Smooth muscle cell (in vitro differentiated cells): ENCODE measurements around the gene GPR162. TPM values are rescaled to one million over a fixed set of nuclear protein-coding genes. Genes with fewer than 3 reads are reported as not detected.
A peak's percentile ranks its signal among the peaks of the same experiment; 100 is the strongest.

ENCODE experiments used
- DNase-seq: peaks from one replicate; lab custom pipeline; 2025; ENCODE audit not compliant: unreplicated experiment; lab: John Stamatoyannopoulos, UW
- H2AFZ ChIP-seq: fragments of 200-600 bp; sonication (generic); 2 replicates; pipeline ENCODE4 v1.6.0; 2016; ENCODE audit warnings: antibody characterized with exemption, low read depth, mild to moderate bottlenecking
- H3F3A ChIP-seq: fragments of 200-600 bp; sonication (generic); 2 replicates; pipeline ENCODE4 v1.6.0; 2017; ENCODE audit warnings: antibody characterized with exemption, low read depth
- H3K27ac ChIP-seq: fragments of 200-600 bp; sonication (generic); 2 replicates; pipeline ENCODE4 v1.5.1; 2016; ENCODE audit warnings: low read depth, mild to moderate bottlenecking
- H3K27me3 ChIP-seq: fragments of 200-600 bp; sonication (generic); 2 replicates; pipeline ENCODE4 v1.6.1; 2016; ENCODE audit warnings: low read depth, mild to moderate bottlenecking
- H3K36me3 ChIP-seq: fragments of 200-600 bp; sonication (generic); 2 replicates; pipeline ENCODE4 v1.5.1; 2016; ENCODE audit warnings: low read depth
- H3K4me1 ChIP-seq: fragments of 200-600 bp; sonication (generic); 2 replicates; pipeline ENCODE4 v1.5.1; 2016; ENCODE audit warnings: low read depth
- H3K4me2 ChIP-seq: fragments of 200-600 bp; sonication (generic); 2 replicates; pipeline ENCODE4 v1.6.0; 2016; ENCODE audit warnings: mild to moderate bottlenecking
- H3K4me3 ChIP-seq: fragments of 200-600 bp; sonication (generic); 2 replicates; pipeline ENCODE4 v1.5.1; 2016; ENCODE audit warnings: mild to moderate bottlenecking
- H3K79me2 ChIP-seq: fragments of 200-600 bp; sonication (generic); 2 replicates; pipeline ENCODE4 v1.6.0; 2016; ENCODE audit warnings: low read depth, mild to moderate bottlenecking
- H3K9ac ChIP-seq: fragments of 200-600 bp; sonication (generic); 2 replicates; pipeline ENCODE4 v1.6.0; 2016; ENCODE audit warnings: low read depth
- H3K9me3 ChIP-seq: fragments of 200-600 bp; sonication (generic); replicated peaks from 2 replicates; pipeline ENCODE4 v1.5.1; 2016; ENCODE audit warnings: low read depth
- H4K20me1 ChIP-seq: fragments of 200-600 bp; sonication (generic); 2 replicates; pipeline ENCODE4 v1.6.0; 2016; ENCODE audit warnings: low read depth
- CTCF ChIP-seq: fragments of 200-600 bp; sonication (generic); IDR thresholded peaks from 2 replicates; pipeline ENCODE4 v1.5.1; 2017; ENCODE audit warnings: borderline replicate concordance, mild to moderate bottlenecking, antibody characterized with exemption; ENCODE audit not compliant: insufficient read depth, poor library complexity, severe bottlenecking
- WGBS: methylation state at CpG from one replicate; pipeline ENCODE4 v1.1.7; 2016; ENCODE audit warnings: low lambda C conversion rate; 5-methylcytosine and 5-hydroxymethylcytosine counted together
- polyA plus RNA-seq: library from polyadenylated mRNA; unstranded; fragments of >200 nt; fragmentation: Nextera tagmentation; extraction: Ambion mirVana; gene quantifications from 2 replicates; pipeline ENCODE4 v1.2.1, GENCODE V29; 2016
- total RNA-seq: library from RNA; depleted of rRNA; stranded (reverse); fragments of >200 nt; gene quantifications from 2 replicates; pipeline ENCODE4 v1.2.3, GENCODE V29; 2014

The GPR162 gene
- total and polyA plus RNA-seq, 2 experiments from 2014 or later = 0.76 to 2.1 TPM

GRCh38 chr12:6829536-6830220 is 8.1 kb downstream of the GPR162 start:
- Histone ChIP-seq H3K9ac (peak overlapping the region; percentile 91), H3K27ac (peak overlapping the region; percentile 70)

GRCh38 chr12:6830286-6830890 is 8.8 kb downstream of the GPR162 start:
- H3K4me1 ChIP-seq = peaks cover 11% of the 10 kb centered on the region
- H3F3A ChIP-seq = no peaks in the 10 kb centered on the region
- TF ChIP-seq CTCF = no peak
- DNase-seq = no peak
- H3K4me2 ChIP-seq = no peak overlapping the region
- H3K27me3 ChIP-seq = no peaks in the 10 kb centered on the region
- H3K9ac ChIP-seq = no peak overlapping the region
- WGBS = 92% methylated on average over 11 of the region's 11 CpGs
- H3K9me3 ChIP-seq = no peaks in the 10 kb centered on the region
- H3K36me3 ChIP-seq = no peaks in the 10 kb centered on the region
- H3K79me2 ChIP-seq = peaks cover 10% of the 10 kb centered on the region
- no peak overlapping the region for H3K4me3 ChIP-seq
- no peak overlapping the region for H2AFZ ChIP-seq
- H4K20me1 ChIP-seq = peaks cover 13% of the 10 kb centered on the region
- H3K27ac ChIP-seq = no peak overlapping the region

More at GRCh38 chr12:6829536-6830220, 8.1 kb downstream of the GPR162 start:
- no peak for TF ChIP-seq CTCF
- 31% methylated on average over 19 of the region's 19 CpGs for WGBS
- Histone ChIP-seq H3K4me3 (peak overlapping the region; percentile 90), H3K4me2 (peak overlapping the region; percentile 97), H3K27me3 (no peaks in the 10 kb centered on the region), H4K20me1 (peaks cover 13% of the 10 kb centered on the region), H2AFZ (peak overlapping the region; percentile 76), H3K4me1 (peaks cover 11% of the 10 kb centered on the region), H3K79me2 (peaks cover 10% of the 10 kb centered on the region), H3F3A (no peaks in the 10 kb centered on the region), H3K9me3 (no peaks in the 10 kb centered on the region), H3K36me3 (no peaks in the 10 kb centered on the region)
- no peak for DNase-seq

- Histone ChIP-seq H3K4me3 (no peak overlapping the region), H3K9ac (no peak overlapping the region), H3K27ac (no peak overlapping the region), H3K27me3 (no peaks in the 10 kb centered on the region), H3K9me3 (no peaks in the 10 kb centered on the region), H2AFZ (no peak overlapping the region), H3K4me1 (peaks cover 11% of the 10 kb centered on the region), H3K79me2 (peaks cover 10% of the 10 kb centered on the region), H4K20me1 (peaks cover 13% of the 10 kb centered on the region), H3F3A (no peaks in the 10 kb centered on the region), H3K36me3 (no peaks in the 10 kb centered on the region), H3K4me2 (no peak overlapping the region)
- 93% methylated on average over 6 of the region's 6 CpGs for whole genome bisulfite sequencing
- DNase-seq = no peak
- no peak for TF ChIP-seq CTCF
Observed at GRCh38 chr12:6830999-6831398, 9.4 kb downstream of the GPR162 start.
